PFSK-1 (cell line): ENCODE results near the gene CAPRIN2.

Source experiments
- FOXP2 ChIP-seq: optimal IDR thresholded peaks from 2 replicates; pipeline ENCODE3; 2011; ENCODE audit warnings: borderline replicate concordance, control low read depth, inconsistent platforms; ENCODE audit not compliant: insufficient read depth; ENCODE audit errors: extremely low read length, extremely low read depth
- POLR2AphosphoS5 ChIP-seq: IDR thresholded peaks from 2 replicates; pipeline ENCODE4 v1.6.1; 2012; ENCODE audit warnings: low read depth, mild to moderate bottlenecking, control low read depth, low read length, moderate library complexity
- REST ChIP-seq, 2 experiments: IDR thresholded peaks; 2 replicates each; pipeline versions ENCODE4 v1.6.1 to v1.8.0; 2011 to 2012; ENCODE audit warnings: low read depth in 2 of 2, low read length in 2 of 2, control low read depth in 1 of 2, inconsistent platforms in 1 of 2, mild to moderate bottlenecking in 1 of 2, moderate library complexity in 1 of 2; ENCODE audit not compliant: insufficient read depth in 1 of 2
- SIN3A ChIP-seq: IDR thresholded peaks from 2 replicates; pipeline ENCODE4 v1.6.1; 2012; ENCODE audit warnings: mild to moderate bottlenecking, low read length, moderate library complexity, borderline replicate concordance; ENCODE audit not compliant: insufficient read depth
- TAF1 ChIP-seq: IDR thresholded peaks from 2 replicates; pipeline ENCODE4 v1.6.1; 2012; ENCODE audit warnings: low read length, control low read depth, borderline replicate concordance; ENCODE audit not compliant: insufficient read depth

The CAPRIN2 gene

GRCh38 chr12:30754383-30754749 is 385 bp downstream of the CAPRIN2 start:
- TF ChIP-seq FOXP2: no peak
- no peak for TF ChIP-seq REST (IDR thresholded peaks at IDR 0.05; ENCODE audit: insufficient read depth in 1 of 2, low read depth in 2 of 2, low read length in 2 of 2)
- TF ChIP-seq POLR2AphosphoS5: no peak
- no peak for TF ChIP-seq SIN3A
- no peak for TF ChIP-seq TAF1

GRCh38 chr12:30753751-30754382 is 884 bp downstream of the CAPRIN2 start:
- no peak for TF ChIP-seq POLR2AphosphoS5
- no peak for TF ChIP-seq FOXP2
- TF ChIP-seq TAF1: no peak
- no peak for TF ChIP-seq REST (IDR thresholded peaks at IDR 0.05; ENCODE audit: insufficient read depth in 1 of 2, low read depth in 2 of 2, low read length in 2 of 2)
- no peak for TF ChIP-seq SIN3A

GRCh38 chr12:30753233-30753632 is 1.5 kb downstream of the CAPRIN2 start:
- no peak for TF ChIP-seq SIN3A
- no peak for TF ChIP-seq FOXP2
- TF ChIP-seq POLR2AphosphoS5: no peak
- TF ChIP-seq TAF1: no peak
- no peak for TF ChIP-seq REST (IDR thresholded peaks at IDR 0.05; ENCODE audit: insufficient read depth in 1 of 2, low read depth in 2 of 2, low read length in 2 of 2)

- TF ChIP-seq FOXP2 (no peak), POLR2AphosphoS5 (no peak), TAF1 (no peak), REST (IDR thresholded peaks at IDR 0.05; ENCODE audit: insufficient read depth in 1 of 2, low read depth in 2 of 2, low read length in 2 of 2) (no peak), SIN3A (no peak)
Observed at GRCh38 chr12:30752255-30752654, 2.5 kb downstream of the CAPRIN2 start.

- TF ChIP-seq TAF1 (no peak), REST (IDR thresholded peaks at IDR 0.05; ENCODE audit: insufficient read depth in 1 of 2, low read depth in 2 of 2, low read length in 2 of 2) (no peak), SIN3A (no peak), FOXP2 (no peak), POLR2AphosphoS5 (no peak)
Observed at GRCh38 chr12:30748147-30748546, 6.6 kb downstream of the CAPRIN2 start.
